K562 (cell line): ENCODE results near the gene CD44.

Source experiments
- CTCF ChIP-seq, 3 experiments: IDR thresholded peaks in 2 of 3; conservative IDR thresholded peaks in 1 of 3; 2 replicates each; pipeline ENCODE4 v1.5.1; 2011 to 2012; ENCODE audit warnings: low read length in 3 of 3, mild to moderate bottlenecking in 3 of 3, control low read depth in 2 of 3, improper control_type of control experiment in 1 of 3, inconsistent platforms in 1 of 3, low read depth in 1 of 3, mixed read lengths in 1 of 3, moderate library complexity in 1 of 3; ENCODE audit not compliant: insufficient read depth in 2 of 3
- CUX1 ChIP-seq: fragments of 200-800 bp; sonication (Bioruptor generic); IDR thresholded peaks from 2 replicates; pipeline ENCODE4 v1.6.1; 2016; ENCODE audit warnings: missing genetic modification characterization, missing compliant biosample characterization
- ELK1 ChIP-seq: sonication (generic); formaldehyde crosslinking; IDR thresholded peaks from 2 replicates; pipeline ENCODE4 v1.8.1; 2022; ENCODE audit warnings: missing genetic modification reagents
- ESRRA ChIP-seq: fragments of 450-650 bp; IDR thresholded peaks from 2 replicates; pipeline ENCODE4 v1.6.1; 2014; ENCODE audit warnings: low read depth, mild to moderate bottlenecking, moderate library complexity, borderline replicate concordance
- EZH2 ChIP-seq: IDR thresholded peaks from 2 replicates; pipeline ENCODE4 v1.6.1; 2012; ENCODE audit warnings: low read depth, mild to moderate bottlenecking, inconsistent platforms, low read length, borderline replicate concordance
- RB1 ChIP-seq: fragments of 450-650 bp; IDR thresholded peaks from 2 replicates; pipeline ENCODE4 v1.6.1; 2017; ENCODE audit warnings: low read depth, mild to moderate bottlenecking
- SIN3A ChIP-seq, 2 experiments: fragments of 150-350 bp in 1 of 2; IDR thresholded peaks; 2 replicates each; pipeline ENCODE4 v1.6.1; 2011 to 2016; ENCODE audit warnings: borderline replicate concordance in 2 of 2, low read depth in 2 of 2, low read length in 2 of 2, mild to moderate bottlenecking in 2 of 2, moderate library complexity in 2 of 2; ENCODE audit not compliant: control insufficient read depth in 1 of 2
- ZBTB7A ChIP-seq: IDR thresholded peaks from 2 replicates; pipeline ENCODE4 v1.6.1; 2011; ENCODE audit warnings: low read depth, mild to moderate bottlenecking, low read length, moderate library complexity, borderline replicate concordance; ENCODE audit not compliant: control insufficient read depth

GRCh38 chr11:35118906-35119305 is 20.1 kb upstream of the CD44 start:
- TF ChIP-seq ESRRA (no peak), SIN3A (IDR thresholded peaks at IDR 0.05; ENCODE audit: borderline replicate concordance in 2 of 2, control insufficient read depth in 1 of 2, low read depth in 2 of 2, low read length in 2 of 2) (no peak), CTCF (IDR thresholded peaks at IDR 0.05 in 2 of 3, conservative IDR thresholded peaks at IDR 0.05 in 1 of 3; ENCODE audit: insufficient read depth in 2 of 3, low read depth in 1 of 3, low read length in 3 of 3) (no peak), ZBTB7A (no peak), ELK1 (no peak), EZH2 (no peak), CUX1 (CRISPR knock-in tag) (no peak), RB1 (no peak)
